GM18526 (cell line): Measurements from ENCODE around the gene CCNA1.

Experiments used
- POLR2A ChIP-seq: IDR thresholded peaks from 3 replicates; pipeline ENCODE4 v1.6.1; 2011; ENCODE audit not compliant: insufficient read length; ENCODE audit errors: extremely low read depth

The CCNA1 gene

GRCh38 chr13:36438594-36439483, 6.5 kb downstream of the CCNA1 start:
- TF ChIP-seq POLR2A: no peak

- TF ChIP-seq POLR2A: no peak
Measured at GRCh38 chr13:36445278-36445677, 13.0 kb downstream of the CCNA1 start.

- TF ChIP-seq POLR2A: no peak
Measured at GRCh38 chr13:36445891-36446351, 13.6 kb downstream of the CCNA1 start.

- no peak for TF ChIP-seq POLR2A
Measured at GRCh38 chr13:36447501-36447900, 15.2 kb downstream of the CCNA1 start.

- TF ChIP-seq POLR2A: no peak
Measured at GRCh38 chr13:36450534-36450933, 18.2 kb downstream of the CCNA1 start.

GRCh38 chr13:36453516-36453915, 21.2 kb downstream of the CCNA1 start:
- TF ChIP-seq POLR2A: no peak

GRCh38 chr13:36454121-36454520, 21.8 kb downstream of the CCNA1 start:
- no peak for TF ChIP-seq POLR2A

- TF ChIP-seq POLR2A: no peak
Measured at GRCh38 chr13:36454987-36455386, 22.7 kb downstream of the CCNA1 start.

- TF ChIP-seq POLR2A: no peak
Measured at GRCh38 chr13:36456577-36456976, 24.3 kb downstream of the CCNA1 start.

GRCh38 chr13:36461506-36461905, 29.2 kb downstream of the CCNA1 start:
- TF ChIP-seq POLR2A: no peak

- no peak for TF ChIP-seq POLR2A
Measured at GRCh38 chr13:36475468-36475867, 43.2 kb downstream of the CCNA1 start.

- TF ChIP-seq POLR2A: no peak
Measured at GRCh38 chr13:36476661-36477060, 44.4 kb downstream of the CCNA1 start.

GRCh38 chr13:36480726-36481427, 48.6 kb downstream of the CCNA1 start:
- TF ChIP-seq POLR2A: no peak

GRCh38 chr13:36490055-36490454, 57.8 kb downstream of the CCNA1 start:
- no peak for TF ChIP-seq POLR2A
